IMR-90 (cell line): ENCODE data around the gene CIRBP. TPM values are rescaled to one million over a fixed set of nuclear protein-coding genes. Genes with fewer than 3 reads are reported as not detected.
A peak's percentile ranks its signal among the peaks of the same experiment; 100 is the strongest.

Experiments
- ATAC-seq: fragments of 200-7000 bp; cut with Tn5 transposase; 2 replicates; pipeline ENCODE4 v1.9.1; 2020; ENCODE audit warnings: low read depth, mild to moderate bottlenecking, moderate library complexity
- BruUV-seq: library from RNA; stranded (reverse); fragments of 400-500 nt; replicated peaks from 2 replicates; lab custom pipeline; 2021; lab: Mats Ljungman, UMichigan
- CTCF ChIA-PET: fragments of 300-600 bp; formaldehyde crosslinking; extraction: SDS; loops from one replicate; lab custom pipeline; 2021; ENCODE audit warnings: antibody characterized with exemption; lab: Yijun Ruan, JAX
- POLR2A ChIA-PET: fragments of 300-600 bp; sonication (Branson Sonifier 250); formaldehyde crosslinking; loops from one replicate; lab custom pipeline; 2022; ENCODE audit warnings: antibody characterized with exemption; ENCODE audit not compliant: unreplicated experiment; lab: Charles Lee
- DNase-seq: peaks from one replicate; pipeline ENCODE4 v3.0.0; 2013
- H2AFZ ChIP-seq: replicated peaks from 2 replicates; pipeline ENCODE3; 2013; ENCODE audit warnings: low read length, mild to moderate bottlenecking; ENCODE audit not compliant: poor library complexity
- H2AK5ac ChIP-seq: 2 replicates; pipeline ENCODE4 v1.6.1; 2013; ENCODE audit warnings: low read depth, low read length, inconsistent platforms
- H2AK9ac ChIP-seq: replicated peaks from 2 replicates; pipeline ENCODE3; 2013; ENCODE audit warnings: mild to moderate bottlenecking, low read depth, low read length, moderate library complexity; ENCODE audit not compliant: poor library complexity
- H2BK120ac ChIP-seq: 2 replicates; pipeline ENCODE4 v1.6.1; 2013; ENCODE audit warnings: low read depth, low read length, inconsistent platforms
- H2BK15ac ChIP-seq: 3 replicates; pipeline ENCODE4 v1.6.1; 2013; ENCODE audit warnings: low read depth, low read length, inconsistent platforms
- H2BK20ac ChIP-seq: 2 replicates; pipeline ENCODE4 v1.6.1; 2013; ENCODE audit warnings: low read depth, mild to moderate bottlenecking, inconsistent platforms, low read length, moderate library complexity
- H2BK5ac ChIP-seq: 2 replicates; pipeline ENCODE4 v1.6.1; 2013; ENCODE audit warnings: mild to moderate bottlenecking, low read depth, low read length, inconsistent platforms; ENCODE audit not compliant: poor library complexity, severe bottlenecking
- H3K14ac ChIP-seq: replicated peaks from 2 replicates; pipeline ENCODE4 v1.6.1; 2013; ENCODE audit warnings: low read depth, low read length, inconsistent platforms
- H3K18ac ChIP-seq: 2 replicates; pipeline ENCODE4 v1.6.1; 2013; ENCODE audit warnings: low read depth, low read length, control low read depth
- H3K23ac ChIP-seq: 2 replicates; pipeline ENCODE4 v1.6.1; 2013; ENCODE audit warnings: low read depth, low read length, inconsistent platforms
- H3K27ac ChIP-seq: 2 replicates; pipeline ENCODE4 v1.5.1; 2013; ENCODE audit warnings: mild to moderate bottlenecking, control low read depth, low read length; ENCODE audit not compliant: insufficient read depth
- H3K27me3 ChIP-seq: 2 replicates; pipeline ENCODE4 v1.6.1; 2013; ENCODE audit warnings: low read length; ENCODE audit not compliant: control insufficient read depth, insufficient read depth
- H3K36me3 ChIP-seq: 2 replicates; pipeline ENCODE4 v1.6.1; 2013; ENCODE audit warnings: low read length, mixed read lengths; ENCODE audit not compliant: control insufficient read depth, insufficient read depth
- H3K4ac ChIP-seq: 2 replicates; pipeline ENCODE4 v1.6.1; 2013; ENCODE audit warnings: low read depth, low read length, inconsistent platforms
- H3K4me1 ChIP-seq: 2 replicates; pipeline ENCODE4 v1.6.1; 2013; ENCODE audit warnings: low read length, mixed read lengths; ENCODE audit not compliant: control insufficient read depth, insufficient read depth
- H3K4me2 ChIP-seq: 2 replicates; pipeline ENCODE4 v1.6.1; 2013; ENCODE audit warnings: low read depth, mild to moderate bottlenecking, control low read depth, low read length, moderate library complexity
- H3K4me3 ChIP-seq: 2 replicates; pipeline ENCODE4 v1.5.1; 2013; ENCODE audit warnings: low read depth, mild to moderate bottlenecking, control low read depth, low read length, moderate library complexity; ENCODE audit not compliant: insufficient read depth
- H3K56ac ChIP-seq: 2 replicates; pipeline ENCODE4 v1.6.1; 2013; ENCODE audit warnings: low read length, inconsistent platforms; ENCODE audit not compliant: insufficient read depth; ENCODE audit errors: extremely low read depth
- H3K79me1 ChIP-seq, 2 experiments: 2 replicates each; pipeline ENCODE4 v1.6.1; 2013; ENCODE audit warnings: low read length in 2 of 2, inconsistent platforms in 1 of 2, low read depth in 1 of 2
- H3K9ac ChIP-seq: 2 replicates; pipeline ENCODE4 v1.6.1; 2013; ENCODE audit warnings: low read depth, low read length, control low read depth
- H3K9me1 ChIP-seq: 2 replicates; pipeline ENCODE4 v1.6.1; 2013; ENCODE audit warnings: low read length, inconsistent platforms; ENCODE audit not compliant: insufficient read depth
- H3K9me3 ChIP-seq: 2 replicates; pipeline ENCODE4 v1.6.1; 2013; ENCODE audit warnings: low read length; ENCODE audit not compliant: control insufficient read depth, insufficient read depth
- H4K20me1 ChIP-seq: 2 replicates; pipeline ENCODE4 v1.6.1; 2013; ENCODE audit warnings: low read length, inconsistent platforms; ENCODE audit not compliant: insufficient read depth
- H4K5ac ChIP-seq: 2 replicates; pipeline ENCODE4 v1.6.1; 2013; ENCODE audit warnings: mild to moderate bottlenecking, low read depth, low read length, control low read depth
- H4K8ac ChIP-seq, 2 experiments: 2 replicates each; pipeline ENCODE4 v1.6.1; 2013; ENCODE audit warnings: low read depth in 2 of 2, low read length in 2 of 2, control low read depth in 1 of 2, inconsistent platforms in 1 of 2
- H4K91ac ChIP-seq: 2 replicates; pipeline ENCODE4 v1.6.1; 2013; ENCODE audit warnings: low read depth, low read length, inconsistent platforms; ENCODE audit not compliant: insufficient read depth
- CTCF ChIP-seq: conservative IDR thresholded peaks from 2 replicates; pipeline ENCODE4 v1.5.1; 2012; ENCODE audit warnings: mild to moderate bottlenecking, low read depth, low read length, improper control_type of control experiment
- ELK1 ChIP-seq: fragments of 150-350 bp; IDR thresholded peaks from 2 replicates; pipeline ENCODE4 v1.6.1; 2016; ENCODE audit warnings: low read depth, mild to moderate bottlenecking, low read length, moderate library complexity, borderline replicate concordance
- MAZ ChIP-seq: IDR thresholded peaks from 2 replicates; pipeline ENCODE4 v1.6.1; 2012; ENCODE audit warnings: low read depth, mild to moderate bottlenecking, low read length, improper control_type of control experiment, moderate library complexity, borderline replicate concordance
- MXI1 ChIP-seq: IDR thresholded peaks from 2 replicates; pipeline ENCODE4 v1.6.1; 2012; ENCODE audit warnings: low read depth, mild to moderate bottlenecking, low read length, moderate library complexity, borderline replicate concordance
- RAD21 ChIP-seq: IDR thresholded peaks from 2 replicates; pipeline ENCODE4 v1.6.1; 2012; ENCODE audit warnings: low read length, improper control_type of control experiment
- SMC3 ChIP-seq: fragments of 150-350 bp; IDR thresholded peaks from 2 replicates; pipeline ENCODE4 v1.6.1; 2016; ENCODE audit warnings: low read depth, mild to moderate bottlenecking, antibody characterized with exemption, low read length, moderate library complexity
- USF2 ChIP-seq: fragments of 150-350 bp; IDR thresholded peaks from 2 replicates; pipeline ENCODE4 v1.6.1; 2017; ENCODE audit warnings: mild to moderate bottlenecking, antibody characterized with exemption, low read length, low read depth
- WGBS, 2 experiments: methylation state at CpG; one replicate each; pipeline versions ENCODE4 v1.1.5 to v1.1.7; 2013; ENCODE audit warnings: missing lambda C conversion rate in 2 of 2; ENCODE audit not compliant: insufficient read length in 1 of 2; ENCODE audit errors: extremely low coverage in 2 of 2; 5-methylcytosine and 5-hydroxymethylcytosine counted together
- dilution Hi-C: fragments of 300-500 bp; cut with HindIII; formaldehyde crosslinking; loops from one replicate; pipeline ENCODE4 v1.14.3; 2018; ENCODE audit warnings: low sequenced_read_pairs; ENCODE audit not compliant: unreplicated experiment
- in situ Hi-C: fragments of 300-500 bp; cut with MboI; formaldehyde crosslinking; loops from 3 replicates; pipeline ENCODE4 v1.14.3; 2019; ENCODE audit warnings: low sequenced_read_pairs, inconsistent platforms, mixed read lengths
- intact Hi-C: fragments of 100-400 bp; cut with micrococcal nuclease; formaldehyde crosslinking; loops from 2 replicates; pipeline ENCODE4 v1.10.0; 2022
- polyA plus RNA-seq, 3 experiments: library from polyadenylated mRNA; depleted of rRNA; stranded (reverse); fragments of >200 nt; gene quantifications; 2 replicates each; pipeline ENCODE4 v1.2.3, GENCODE V29; 2012; ENCODE audit warnings: low replicate concordance in 1 of 3
- total RNA-seq: library from RNA; depleted of rRNA; stranded (reverse); fragments of >200 nt; gene quantifications from 2 replicates; pipeline ENCODE4 v1.2.3, GENCODE V29; 2012

CIRBP gene
- total and polyA plus RNA-seq, 2 of the 4 experiments (the other 2 are of a cell fraction), result 299 to 542 TPM

- H3K4me1 ChIP-seq, result peaks cover 35% of the 10 kb centered on the region
Measured at GRCh38 chr19:1254081-1254527, 15.0 kb upstream of the CIRBP start.

More at GRCh38 chr19:1254081-1254527, 15.0 kb upstream of the CIRBP start:
- intact Hi-C loops, result no loop called here
- peak overlapping the region; percentile 63 to 79; a peak in 3 of 4 replicates for H4K8ac ChIP-seq
- H2BK15ac ChIP-seq, result 0 out of 3 replicates have a peak overlapping the region, but pooled peaks have one; percentile 11
- no peaks in the 10 kb centered on the region for H3K27me3 ChIP-seq
- no TSS peak for BruUV-seq
- H3K14ac ChIP-seq, result peak overlapping the region; percentile 85; the same call in 1 of the 2 replicates
- DNase-seq, result no peak
- H3K4me2 ChIP-seq, result peak overlapping the region; percentile 52; the same call in 1 of the 2 replicates
- peak overlapping the region; percentile 39; the same call in 1 of the 2 replicates for H3K56ac ChIP-seq
- H2BK5ac ChIP-seq, result peak overlapping the region; percentile 99
- peaks cover 91% of the 10 kb centered on the region for H4K20me1 ChIP-seq
- H3K9ac ChIP-seq, result peak overlapping the region; percentile 38; the same call in 1 of the 2 replicates
- dilution Hi-C loops, result no loop called here
- peaks cover 0 to 40% of the 10 kb centered on the region in 2 experiments; a peak in 2 of 4 replicates for H3K79me1 ChIP-seq
- H3K4ac ChIP-seq, result peak overlapping the region; percentile 84
- in situ Hi-C loops, result no loop called here
- WGBS, 2 experiments, result 84% methylated on average over 25 of the region's 37 CpGs; no CpG with 5 or more reads in 1 of the 2 experiments
- ChIA-PET CTCF (interaction anchor here (1.6 kb wide), 1 partner anchor 13 kb away, joined by 11 read pairs; no protein-coding TSS in a partner anchor), POLR2A (interaction anchor here (1.5 to 1.6 kb wide), 2 partner anchors 12 to 15 kb away, joined by 16 to 28 read pairs; partner anchors contain the start of gene CIRBP)
- peaks cover 70% of the 10 kb centered on the region for H3K36me3 ChIP-seq
- peak overlapping the region; percentile 66 for H3K23ac ChIP-seq
- peak overlapping the region; percentile 36 for H2AFZ ChIP-seq
- peak overlapping the region; percentile 82 for H4K91ac ChIP-seq
- H2BK120ac ChIP-seq, result peak overlapping the region; percentile 81
- peak overlapping the region; percentile 99 for H3K27ac ChIP-seq
- H3K4me3 ChIP-seq, result no peak overlapping the region; the same call in 1 of the 2 replicates
- H2AK9ac ChIP-seq, result peak overlapping the region; percentile 99
- TF ChIP-seq RAD21, result no peak
- TF ChIP-seq MXI1, result no peak
- TF ChIP-seq USF2, result 0 out of 2 replicates have a peak, but pooled peaks have one; percentile 6
- TF ChIP-seq CTCF, result no peak
- no peak for TF ChIP-seq MAZ
- no peak for TF ChIP-seq ELK1
- no peak for TF ChIP-seq SMC3
- ATAC-seq, result no peak
- H3K18ac ChIP-seq, result peak overlapping the region; percentile 65; the same call in 1 of the 2 replicates
- peak overlapping the region; percentile 94 for H2AK5ac ChIP-seq
- H3K9me1 ChIP-seq, result no peaks in the 10 kb centered on the region
- H3K9me3 ChIP-seq, result no peaks in the 10 kb centered on the region
- peak overlapping the region; percentile 27 for H4K5ac ChIP-seq
- H2BK20ac ChIP-seq, result 0 out of 2 replicates have a peak overlapping the region, but pooled peaks have one; percentile 20
